ENCODE measurements around the gene NRGN.

DNA sequence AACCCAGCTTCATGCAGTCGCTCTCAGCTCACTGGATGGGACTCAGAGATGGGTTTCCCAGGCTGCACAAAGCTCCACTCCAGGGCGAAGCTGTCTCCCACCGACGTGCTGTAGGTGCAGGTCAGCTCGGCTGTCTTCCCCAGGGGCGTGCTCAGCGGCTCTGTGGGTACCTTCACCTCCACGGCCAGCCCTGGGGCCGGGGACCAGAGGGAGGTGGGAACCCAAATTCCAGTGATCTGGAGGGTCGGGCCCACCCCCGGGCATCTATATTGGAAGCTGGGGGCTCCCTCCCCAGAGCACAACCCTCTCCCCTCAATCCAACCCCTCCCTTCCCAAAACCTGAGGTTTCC is 11.6 kb downstream of the NRGN start:
- TF ChIP-seq, protein P1, sequence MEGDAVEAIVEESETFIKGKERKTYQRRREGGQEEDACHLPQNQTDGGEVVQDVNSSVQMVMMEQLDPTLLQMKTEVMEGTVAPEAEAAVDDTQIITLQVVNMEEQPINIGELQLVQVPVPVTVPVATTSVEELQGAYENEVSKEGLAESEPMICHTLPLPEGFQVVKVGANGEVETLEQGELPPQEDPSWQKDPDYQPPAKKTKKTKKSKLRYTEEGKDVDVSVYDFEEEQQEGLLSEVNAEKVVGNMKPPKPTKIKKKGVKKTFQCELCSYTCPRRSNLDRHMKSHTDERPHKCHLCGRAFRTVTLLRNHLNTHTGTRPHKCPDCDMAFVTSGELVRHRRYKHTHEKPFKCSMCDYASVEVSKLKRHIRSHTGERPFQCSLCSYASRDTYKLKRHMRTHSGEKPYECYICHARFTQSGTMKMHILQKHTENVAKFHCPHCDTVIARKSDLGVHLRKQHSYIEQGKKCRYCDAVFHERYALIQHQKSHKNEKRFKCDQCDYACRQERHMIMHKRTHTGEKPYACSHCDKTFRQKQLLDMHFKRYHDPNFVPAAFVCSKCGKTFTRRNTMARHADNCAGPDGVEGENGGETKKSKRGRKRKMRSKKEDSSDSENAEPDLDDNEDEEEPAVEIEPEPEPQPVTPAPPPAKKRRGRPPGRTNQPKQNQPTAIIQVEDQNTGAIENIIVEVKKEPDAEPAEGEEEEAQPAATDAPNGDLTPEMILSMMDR (IDR thresholded peaks at IDR 0.05): no peak
- no peak for TF ChIP-seq POLR2A (IDR thresholded peaks at IDR 0.05)
- no peak for TF ChIP-seq EP300 (IDR thresholded peaks at IDR 0.05)

Data from stomach (tissue), 4 donors.